HL-60/S4 (cell line): ENCODE measurements around the gene ADAMTS2.

Source experiments
- in situ Hi-C: fragments of 300-500 bp; cut with MboI; formaldehyde crosslinking; loops from 2 replicates; pipeline ENCODE4 v1.14.3; 2022; ENCODE audit warnings: low sequenced_read_pairs

The ADAMTS2 gene

GRCh38 chr5:179345433-179346321 is at the start of gene ADAMTS2:
TSS of gene ADAMTS2 (minus strand) at chr5:179345461. CDS start at chr5:179345328, 133 bp downstream.
- in situ Hi-C loops, result no loop called here

- in situ Hi-C loops, result no loop called here
Observed at GRCh38 chr5:179393078-179393477, 47.8 kb upstream of the ADAMTS2 start.

- in situ Hi-C loops, result no loop called here
Observed at GRCh38 chr5:179387151-179388110, 42.2 kb upstream of the ADAMTS2 start.

- in situ Hi-C loops, result no loop called here
Observed at GRCh38 chr5:179385914-179386313, 40.7 kb upstream of the ADAMTS2 start.

- in situ Hi-C loops, result no loop called here
Observed at GRCh38 chr5:179382486-179382885, 37.2 kb upstream of the ADAMTS2 start.

GRCh38 chr5:179381691-179382090 is 36.4 kb upstream of the ADAMTS2 start:
- in situ Hi-C loops, result no loop called here

- in situ Hi-C loops, result no loop called here
Observed at GRCh38 chr5:179380211-179381035, 35.2 kb upstream of the ADAMTS2 start.

- in situ Hi-C loops, result no loop called here
Observed at GRCh38 chr5:179379321-179379890, 34.1 kb upstream of the ADAMTS2 start.

- in situ Hi-C loops, result no loop called here
Observed at GRCh38 chr5:179378441-179379271, 33.4 kb upstream of the ADAMTS2 start.

- in situ Hi-C loops, result no loop called here
Observed at GRCh38 chr5:179378116-179378440, 32.8 kb upstream of the ADAMTS2 start.

GRCh38 chr5:179377421-179378115 is 32.3 kb upstream of the ADAMTS2 start:
- in situ Hi-C loops, result no loop called here

- in situ Hi-C loops, result no loop called here
Observed at GRCh38 chr5:179376701-179377420, 31.6 kb upstream of the ADAMTS2 start.

- in situ Hi-C loops, result no loop called here
Observed at GRCh38 chr5:179375831-179376365, 30.6 kb upstream of the ADAMTS2 start.

GRCh38 chr5:179375236-179375685 is 30.0 kb upstream of the ADAMTS2 start:
- in situ Hi-C loops, result no loop called here

- in situ Hi-C loops, result no loop called here
Observed at GRCh38 chr5:179374506-179375235, 29.4 kb upstream of the ADAMTS2 start.

- in situ Hi-C loops, result no loop called here
Observed at GRCh38 chr5:179373961-179374505, 28.8 kb upstream of the ADAMTS2 start.
